Tibial artery (tissue), 4 donors: Measurements from ENCODE around the gene NEUROD6.

Experiments used
- DNase-seq, 2 donors: peaks; one replicate each; pipeline ENCODE4 v3.0.0-alpha.2; 2019
- H3K27ac ChIP-seq, 2 donors: fragments of 200-600 bp; sonication (generic) in 1 of 2; 1 replicate in 1 of 2; 2 replicates in 1 of 2; pipeline ENCODE4 v1.5.1; 2018 to 2019; ENCODE audit warnings: mild to moderate bottlenecking in 1 of 2
- H3K27me3 ChIP-seq, 2 donors: fragments of 200-600 bp; sonication (generic) in 1 of 2; one replicate each; pipeline versions ENCODE4 v1.5.1 to v1.6.0; 2016 to 2019
- H3K36me3 ChIP-seq, 3 donors: fragments of 200-600 bp; sonication (generic) in 2 of 3; one replicate each; pipeline ENCODE4 v1.5.1; 2016 to 2019; ENCODE audit warnings: mild to moderate bottlenecking in 2 of 3
- H3K4me1 ChIP-seq, 4 donors: fragments of 200-600 bp; sonication (generic) in 2 of 4; 1 replicate in 3 of 4; 2 replicates in 1 of 4; pipeline ENCODE4 v1.5.1; 2016 to 2019
- H3K4me3 ChIP-seq, 2 donors: fragments of 200-600 bp; sonication (generic) in 1 of 2; 1 replicate in 1 of 2; 2 replicates in 1 of 2; pipeline ENCODE4 v1.5.1; 2018 to 2019; ENCODE audit warnings: mild to moderate bottlenecking in 2 of 2
- H3K9me3 ChIP-seq, 3 donors: fragments of 200-600 bp; sonication (generic) in 1 of 3; one replicate each; pipeline ENCODE4 v1.5.1; 2016 to 2019
- intact Hi-C: fragments of 100-400 bp; cut with DNase I; formaldehyde crosslinking; loops from one replicate; pipeline ENCODE4 v1.15.0; 2023; ENCODE audit warnings: low total_unique reads
- TF ChIP-seq, protein P1 (sequence below), 2 experiments: fragments of 200-600 bp in 1 of 2; fragments of 450-650 bp in 1 of 2; IDR thresholded peaks; one replicate each; pipeline ENCODE4 v1.5.1; 2017 to 2019; ENCODE audit warnings: antibody characterized with exemption in 2 of 2, mild to moderate bottlenecking in 1 of 2, moderate library complexity in 1 of 2

NEUROD6 gene

DNA sequence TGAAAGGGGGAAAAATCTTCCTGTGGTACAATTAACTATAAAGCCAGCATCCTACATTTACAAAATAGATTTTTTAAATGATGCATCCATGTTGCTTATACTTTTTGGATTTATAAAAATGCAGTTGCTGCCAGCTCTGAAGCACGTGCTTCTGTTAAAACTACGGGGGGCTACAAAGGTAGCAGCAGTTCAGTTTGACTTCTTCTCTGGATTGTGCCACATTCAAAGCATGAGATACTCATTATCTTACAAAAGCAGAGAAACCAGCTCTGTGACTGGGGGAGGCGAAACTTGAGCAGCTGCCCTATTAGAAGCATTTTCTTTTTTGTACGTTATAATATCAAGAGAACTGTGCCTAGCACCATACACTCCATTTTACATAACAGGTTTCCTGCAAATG is 31.1 kb downstream of the NEUROD6 start:
- intact Hi-C loops: no loop called here
- no peak overlapping the region for H3K27ac ChIP-seq
- no peaks in the 10 kb centered on the region for H3K9me3 ChIP-seq
- no peak overlapping the region for H3K4me3 ChIP-seq
- TF ChIP-seq, protein P1, sequence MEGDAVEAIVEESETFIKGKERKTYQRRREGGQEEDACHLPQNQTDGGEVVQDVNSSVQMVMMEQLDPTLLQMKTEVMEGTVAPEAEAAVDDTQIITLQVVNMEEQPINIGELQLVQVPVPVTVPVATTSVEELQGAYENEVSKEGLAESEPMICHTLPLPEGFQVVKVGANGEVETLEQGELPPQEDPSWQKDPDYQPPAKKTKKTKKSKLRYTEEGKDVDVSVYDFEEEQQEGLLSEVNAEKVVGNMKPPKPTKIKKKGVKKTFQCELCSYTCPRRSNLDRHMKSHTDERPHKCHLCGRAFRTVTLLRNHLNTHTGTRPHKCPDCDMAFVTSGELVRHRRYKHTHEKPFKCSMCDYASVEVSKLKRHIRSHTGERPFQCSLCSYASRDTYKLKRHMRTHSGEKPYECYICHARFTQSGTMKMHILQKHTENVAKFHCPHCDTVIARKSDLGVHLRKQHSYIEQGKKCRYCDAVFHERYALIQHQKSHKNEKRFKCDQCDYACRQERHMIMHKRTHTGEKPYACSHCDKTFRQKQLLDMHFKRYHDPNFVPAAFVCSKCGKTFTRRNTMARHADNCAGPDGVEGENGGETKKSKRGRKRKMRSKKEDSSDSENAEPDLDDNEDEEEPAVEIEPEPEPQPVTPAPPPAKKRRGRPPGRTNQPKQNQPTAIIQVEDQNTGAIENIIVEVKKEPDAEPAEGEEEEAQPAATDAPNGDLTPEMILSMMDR (IDR thresholded peaks at IDR 0.05): no peak
- no peaks in the 10 kb centered on the region for H3K4me1 ChIP-seq
- no peak for DNase-seq
- no peaks in the 10 kb centered on the region for H3K27me3 ChIP-seq
- no peaks in the 10 kb centered on the region for H3K36me3 ChIP-seq

DNA sequence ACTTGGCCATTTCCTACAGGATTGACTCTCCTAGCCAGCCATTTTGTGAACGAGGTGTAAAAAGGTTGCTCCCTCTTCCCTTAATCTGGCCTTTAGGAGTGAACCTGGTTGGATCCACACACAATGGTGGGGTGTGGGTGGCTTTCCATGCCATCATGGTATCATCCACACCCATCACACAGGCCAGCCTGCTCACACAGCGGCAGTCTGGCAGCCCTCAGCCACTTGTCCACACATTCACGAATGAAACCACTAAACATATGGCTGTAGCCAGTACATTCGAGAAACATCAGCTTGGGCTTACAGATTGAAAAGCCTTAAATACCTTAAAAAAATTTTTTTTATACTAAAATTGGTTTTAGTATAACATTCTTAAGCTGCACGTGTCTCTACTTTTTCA is 31.9 kb downstream of the NEUROD6 start:
- TF ChIP-seq, protein P1 (IDR thresholded peaks at IDR 0.05): no peak
- Histone ChIP-seq H3K4me3 (no peak overlapping the region), H3K27me3 (no peaks in the 10 kb centered on the region), H3K27ac (no peak overlapping the region), H3K36me3 (no peaks in the 10 kb centered on the region), H3K9me3 (no peaks in the 10 kb centered on the region), H3K4me1 (no peaks in the 10 kb centered on the region)
- intact Hi-C loops: no loop called here
- DNase-seq: no peak

DNA sequence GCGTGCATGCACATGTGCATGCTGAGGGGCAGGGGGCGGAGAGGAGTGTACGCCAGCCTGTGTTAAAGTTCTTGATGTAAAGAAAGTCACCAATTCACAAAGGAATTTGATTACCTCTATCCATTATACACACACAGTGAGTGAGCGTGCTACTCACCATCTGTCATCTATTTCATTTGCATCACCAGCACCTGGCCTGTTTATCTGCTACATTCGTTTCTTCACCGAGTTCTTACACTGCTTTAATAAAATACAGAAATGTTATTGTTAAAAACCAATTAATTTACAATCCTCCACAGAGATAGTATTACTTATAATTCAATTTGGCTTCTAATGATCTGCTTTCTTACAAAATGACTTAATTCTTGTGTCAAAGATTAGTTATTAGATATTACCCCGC is 32.6 kb downstream of the NEUROD6 start:
- intact Hi-C loops: no loop called here
- H3K4me1 ChIP-seq: no peaks in the 10 kb centered on the region
- TF ChIP-seq, protein P1 (IDR thresholded peaks at IDR 0.05): no peak
- H3K27ac ChIP-seq: no peak overlapping the region
- no peak for DNase-seq
- no peak overlapping the region for H3K4me3 ChIP-seq
- no peaks in the 10 kb centered on the region for H3K9me3 ChIP-seq
- no peaks in the 10 kb centered on the region for H3K36me3 ChIP-seq
- no peaks in the 10 kb centered on the region for H3K27me3 ChIP-seq

DNA sequence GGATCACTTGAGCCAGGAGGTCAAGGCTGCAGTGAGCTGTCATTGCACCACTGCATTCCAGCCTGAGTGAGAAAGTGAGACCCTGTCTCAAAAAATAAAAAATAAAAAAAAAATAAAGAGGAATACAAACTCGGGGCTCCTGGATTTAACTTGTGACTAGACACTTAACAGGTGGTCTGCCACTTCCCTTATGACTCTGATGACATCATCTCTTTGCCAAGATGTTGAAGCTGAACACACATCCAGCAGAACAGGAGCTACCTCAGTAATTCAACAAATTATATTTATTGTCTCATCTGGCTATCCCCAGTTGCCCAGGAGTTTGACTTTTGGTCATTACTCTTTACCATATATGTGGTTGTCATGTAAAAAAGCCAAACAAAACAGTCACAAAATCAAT is 35.3 kb downstream of the NEUROD6 start:
- Histone ChIP-seq H3K36me3 (no peaks in the 10 kb centered on the region), H3K27ac (no peak overlapping the region)
- TF ChIP-seq, protein P1 (IDR thresholded peaks at IDR 0.05): no peak

DNA sequence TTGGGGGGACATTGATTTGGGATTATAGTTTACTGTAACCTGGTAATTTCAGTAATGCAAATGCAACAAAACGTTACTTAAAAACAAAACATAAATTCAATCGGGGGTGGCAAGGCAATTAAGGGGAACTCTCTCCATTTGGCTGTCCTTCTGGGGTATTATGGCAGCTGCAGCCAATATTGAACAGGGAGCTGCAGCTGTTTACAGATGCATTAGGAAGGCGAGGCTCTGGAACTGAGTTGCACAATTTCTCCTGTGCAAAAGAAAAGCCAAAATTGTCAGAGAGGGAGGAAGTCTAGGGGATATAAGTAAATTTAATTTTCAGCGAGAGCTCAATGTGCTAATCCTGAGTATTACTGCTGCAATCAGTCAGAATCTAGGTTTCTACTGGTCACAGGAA is 36.1 kb downstream of the NEUROD6 start:
- no peaks in the 10 kb centered on the region for H3K36me3 ChIP-seq
- DNase-seq: no peak
- TF ChIP-seq, protein P1 (IDR thresholded peaks at IDR 0.05): no peak
- H3K27ac ChIP-seq: no peak overlapping the region
- H3K27me3 ChIP-seq: no peaks in the 10 kb centered on the region
- no peak overlapping the region for H3K4me3 ChIP-seq
- H3K9me3 ChIP-seq: no peaks in the 10 kb centered on the region
- H3K4me1 ChIP-seq: no peaks in the 10 kb centered on the region
- intact Hi-C loops: no loop called here

More for the DNA sequence above, 35.3 kb downstream of the NEUROD6 start:
- intact Hi-C loops: no loop called here
- H3K4me1 ChIP-seq: no peaks in the 10 kb centered on the region
- H3K9me3 ChIP-seq: no peaks in the 10 kb centered on the region
- H3K4me3 ChIP-seq: no peak overlapping the region
- no peaks in the 10 kb centered on the region for H3K27me3 ChIP-seq
- no peak for DNase-seq

DNA sequence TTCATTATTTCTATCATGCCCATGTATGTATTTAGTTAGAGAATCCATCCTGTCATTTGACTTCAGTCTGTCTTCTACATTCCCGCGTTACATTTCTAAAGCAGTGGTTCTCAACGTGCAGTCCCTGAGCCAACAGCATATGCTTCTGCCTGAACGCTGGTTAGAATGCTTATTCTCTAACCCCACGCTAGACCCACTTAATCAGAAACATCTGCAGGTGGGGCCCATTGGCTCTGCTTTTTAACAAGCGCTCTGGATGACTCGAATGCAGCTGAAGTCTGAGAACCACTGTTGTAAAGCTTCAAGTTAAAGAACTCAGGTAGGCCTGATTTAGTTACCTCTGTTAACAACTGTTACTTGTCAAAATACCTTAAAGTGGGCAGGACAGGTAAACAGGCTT is 38.2 kb downstream of the NEUROD6 start:
- intact Hi-C loops: no loop called here
- Histone ChIP-seq H3K4me1 (no peaks in the 10 kb centered on the region), H3K36me3 (no peaks in the 10 kb centered on the region), H3K27ac (no peak overlapping the region), H3K27me3 (no peaks in the 10 kb centered on the region), H3K4me3 (no peak overlapping the region), H3K9me3 (no peaks in the 10 kb centered on the region)
- TF ChIP-seq, protein P1 (IDR thresholded peaks at IDR 0.05): no peak
- no peak for DNase-seq
